ENCODE data around the gene UNK.

- TF ChIP-seq CTCF (IDR thresholded peaks at IDR 0.05) (peak; percentile 89 to 100 (median 98)), POLR2A (IDR thresholded peaks at IDR 0.05) (peak; percentile 36 to 73 (median 63))
Measured at GRCh38 chr17:75845058-75845711, 60.6 kb downstream of the UNK start.
